WTC11 (cell line): ENCODE results near the gene HIP1. TPM values are rescaled to one million over a fixed set of nuclear protein-coding genes. Genes with fewer than 3 reads are reported as not detected.

Experiments
- AFF4 ChIP-seq: sonication (generic); formaldehyde crosslinking; IDR thresholded peaks from 2 replicates; pipeline ENCODE4 v1.8.1; 2023; ENCODE audit warnings: mild to moderate bottlenecking, missing genetic modification reagents, borderline replicate concordance
- ATF2 ChIP-seq: sonication (generic); formaldehyde crosslinking; IDR thresholded peaks from 2 replicates; pipeline ENCODE4 v1.8.1; 2022; ENCODE audit warnings: low read depth, missing genetic modification reagents, borderline replicate concordance
- ATF3 ChIP-seq: sonication (generic); formaldehyde crosslinking; conservative IDR thresholded peaks from 2 replicates; pipeline ENCODE4 v1.8.1; 2022; ENCODE audit warnings: mild to moderate bottlenecking, missing genetic modification reagents
- E2F1 ChIP-seq: sonication (generic); formaldehyde crosslinking; IDR thresholded peaks from 2 replicates; pipeline ENCODE4 v1.8.0; 2022; ENCODE audit warnings: mild to moderate bottlenecking, missing genetic modification reagents
- FOXK1 ChIP-seq: sonication (generic); formaldehyde crosslinking; IDR thresholded peaks from 2 replicates; pipeline ENCODE4 v1.8.0; 2022; ENCODE audit warnings: mild to moderate bottlenecking, moderate library complexity, missing genetic modification reagents
- FOXP1 ChIP-seq: sonication (generic); formaldehyde crosslinking; IDR thresholded peaks from 2 replicates; pipeline ENCODE4 v1.8.0; 2022; ENCODE audit warnings: missing genetic modification reagents, mild to moderate bottlenecking, moderate library complexity, borderline replicate concordance
- FOXP4 ChIP-seq: sonication (generic); formaldehyde crosslinking; IDR thresholded peaks from 2 replicates; pipeline ENCODE4 v1.8.0; 2022; ENCODE audit warnings: mild to moderate bottlenecking, missing genetic modification reagents
- GABPB1 ChIP-seq: sonication (generic); formaldehyde crosslinking; IDR thresholded peaks from 2 replicates; pipeline ENCODE4 v1.8.1; 2023; ENCODE audit warnings: mild to moderate bottlenecking, missing genetic modification reagents
- HMGXB4 ChIP-seq: sonication (generic); formaldehyde crosslinking; IDR thresholded peaks from 2 replicates; pipeline ENCODE4 v1.8.1; 2023; ENCODE audit warnings: mild to moderate bottlenecking, moderate library complexity, missing genetic modification reagents
- JAZF1 ChIP-seq: fragments of 250-450 bp; sonication (Bioruptor Pico); IDR thresholded peaks from 2 replicates; pipeline ENCODE4 v1.9.0; 2021; ENCODE audit warnings: moderate library complexity, mild to moderate bottlenecking, inconsistent platforms
- KAT7 ChIP-seq: sonication (generic); formaldehyde crosslinking; IDR thresholded peaks from 2 replicates; pipeline ENCODE4 v1.8.1; 2023; ENCODE audit warnings: missing genetic modification reagents, mild to moderate bottlenecking, borderline replicate concordance
- MYBL2 ChIP-seq: sonication (generic); formaldehyde crosslinking; IDR thresholded peaks from 2 replicates; pipeline ENCODE4 v1.8.1; 2023; ENCODE audit warnings: mild to moderate bottlenecking, moderate library complexity, missing genetic modification reagents
- NFYB ChIP-seq: sonication (generic); formaldehyde crosslinking; conservative IDR thresholded peaks from 2 replicates; pipeline ENCODE4 v1.8.0; 2022; ENCODE audit warnings: low read depth, missing genetic modification reagents
- NR1H2 ChIP-seq: sonication (generic); formaldehyde crosslinking; IDR thresholded peaks from 2 replicates; pipeline ENCODE4 v1.9.0; 2021; ENCODE audit warnings: mild to moderate bottlenecking, moderate library complexity, missing genetic modification reagents
- NR3C1 ChIP-seq: sonication (generic); formaldehyde crosslinking; conservative IDR thresholded peaks from 2 replicates; pipeline ENCODE4 v1.8.1; 2023; ENCODE audit warnings: low read depth, mild to moderate bottlenecking, missing genetic modification reagents
- PRDM15 ChIP-seq: sonication (generic); formaldehyde crosslinking; IDR thresholded peaks from 2 replicates; pipeline ENCODE4 v1.8.0; 2022; ENCODE audit warnings: missing genetic modification reagents
- PRRX2 ChIP-seq: fragments of 250-450 bp; sonication (Bioruptor Pico); IDR thresholded peaks from 2 replicates; pipeline ENCODE4 v1.8.0; 2021; ENCODE audit warnings: mild to moderate bottlenecking
- SP1 ChIP-seq: sonication (generic); formaldehyde crosslinking; conservative IDR thresholded peaks from 2 replicates; pipeline ENCODE4 v1.8.1; 2022; ENCODE audit warnings: missing genetic modification reagents
- TP53 ChIP-seq: sonication (generic); formaldehyde crosslinking; IDR thresholded peaks from 2 replicates; pipeline ENCODE4 v1.8.1; 2023; ENCODE audit warnings: mild to moderate bottlenecking, missing genetic modification reagents
- ZNF232 ChIP-seq: sonication (generic); formaldehyde crosslinking; IDR thresholded peaks from 2 replicates; pipeline ENCODE4 v1.8.0; 2022; ENCODE audit warnings: mild to moderate bottlenecking, missing genetic modification reagents
- ZNF512 ChIP-seq: sonication (generic); formaldehyde crosslinking; IDR thresholded peaks from 2 replicates; pipeline ENCODE4 v1.8.1; 2022; ENCODE audit warnings: missing genetic modification reagents, borderline replicate concordance
- total RNA-seq: library from RNA; stranded (reverse); gene quantifications from 3 replicates; pipeline ENCODE4 v1.2.3, GENCODE V29; 2021

HIP1 gene
- total RNA-seq, 1 experiment from 2014 or later = 75.8 TPM

- TF ChIP-seq GABPB1 = no peak
- peak; percentile 79 for TF ChIP-seq FOXK1 (CRISPR knock-in tag)
- 0 out of 2 replicates have a peak, but pooled peaks have one; percentile 37 for TF ChIP-seq ZNF512
- no peak for TF ChIP-seq ATF2 (CRISPR knock-in tag)
- TF ChIP-seq JAZF1 (CRISPR knock-in tag) = no peak
- TF ChIP-seq NFYB (CRISPR knock-in tag) = no peak
- no peak for TF ChIP-seq NR1H2 (CRISPR knock-in tag)
- TF ChIP-seq AFF4 = no peak
- no peak for TF ChIP-seq ATF3 (CRISPR knock-in tag)
- TF ChIP-seq HMGXB4 (CRISPR knock-in tag) = no peak
- TF ChIP-seq TP53 (CRISPR knock-in tag) = peak; percentile 39; the same call in 1 of the 2 replicates
- TF ChIP-seq FOXP1 (CRISPR knock-in tag) = peak; percentile 93
- TF ChIP-seq KAT7 (CRISPR knock-in tag) = 0 out of 2 replicates have a peak, but pooled peaks have one; percentile 22
- TF ChIP-seq PRRX2 (CRISPR knock-in tag) = 0 out of 2 replicates have a peak, but pooled peaks have one; percentile 24
- TF ChIP-seq NR3C1 (CRISPR knock-in tag) = 0 out of 2 replicates have a peak, but pooled peaks have one; percentile 43
- peak; percentile 88 for TF ChIP-seq MYBL2 (CRISPR knock-in tag)
- TF ChIP-seq ZNF232 (CRISPR knock-in tag) = no peak
- TF ChIP-seq SP1 = peak; percentile 73
- 0 out of 2 replicates have a peak, but pooled peaks have one; percentile 26 for TF ChIP-seq E2F1 (CRISPR knock-in tag)
- peak; percentile 36; the same call in 1 of the 2 replicates for TF ChIP-seq PRDM15
- 0 out of 2 replicates have a peak, but pooled peaks have one; percentile 68 for TF ChIP-seq FOXP4 (CRISPR knock-in tag)
Observed at GRCh38 chr7:75639071-75639885, 99.5 kb downstream of the HIP1 start (continued).
